OCI-LY7 (cell line): ENCODE data around the gene TP73. TPM values are rescaled to one million over a fixed set of nuclear protein-coding genes. Genes with fewer than 3 reads are reported as not detected.
A peak's percentile ranks its signal among the peaks of the same experiment; 100 is the strongest.

Experiments used
- BruUV-seq: library from RNA; stranded (reverse); fragments of 400-500 nt; replicated peaks from 2 replicates; lab custom pipeline; 2021; lab: Mats Ljungman, UMichigan
- CTCF ChIA-PET: fragments of 300-600 bp; sonication (Branson Sonifier 250); formaldehyde crosslinking; loops from one replicate; lab custom pipeline; 2022; ENCODE audit warnings: antibody characterized with exemption; ENCODE audit not compliant: unreplicated experiment; lab: Charles Lee
- POLR2A ChIA-PET: fragments of 300-600 bp; sonication (Branson Sonifier 250); formaldehyde crosslinking; loops from one replicate; lab custom pipeline; 2022; ENCODE audit warnings: antibody characterized with exemption; lab: Charles Lee
- DNase-seq: peaks from one replicate; pipeline ENCODE4 v3.0.0-alpha.2; 2015; ENCODE audit warnings: low spot score
- H2AFZ ChIP-seq: fragments of 200-600 bp; sonication (generic), shearing (Covaris generic); 2 replicates; pipeline ENCODE4 v1.6.1; 2014; ENCODE audit warnings: mild to moderate bottlenecking, antibody characterized with exemption, low read length, moderate library complexity
- H3K27ac ChIP-seq: fragments of 200-600 bp; sonication (generic); 2 replicates; pipeline ENCODE4 v1.5.1; 2014; ENCODE audit warnings: mixed run types, low read depth, mild to moderate bottlenecking, moderate library complexity, low read length, inconsistent platforms; ENCODE audit not compliant: poor library complexity, severe bottlenecking
- H3K36me3 ChIP-seq: fragments of 200-600 bp; sonication (generic); 2 replicates; pipeline ENCODE4 v1.6.1; 2014; ENCODE audit warnings: mild to moderate bottlenecking, antibody characterized with exemption, low read length, moderate library complexity, mixed read lengths; ENCODE audit not compliant: insufficient read depth
- H3K4me1 ChIP-seq: fragments of 200-600 bp; sonication (generic); 2 replicates; pipeline ENCODE4 v1.5.1; 2014; ENCODE audit warnings: mild to moderate bottlenecking, low read length; ENCODE audit not compliant: insufficient read depth, poor library complexity, severe bottlenecking
- H3K4me2 ChIP-seq: fragments of 200-600 bp; sonication (generic); 2 replicates; pipeline ENCODE4 v1.6.1; 2014; ENCODE audit warnings: mild to moderate bottlenecking, low read length
- H3K4me3 ChIP-seq: fragments of 200-600 bp; sonication (generic); 2 replicates; pipeline ENCODE4 v1.5.1; 2014; ENCODE audit warnings: mild to moderate bottlenecking, low read depth, low read length; ENCODE audit not compliant: poor library complexity, severe bottlenecking
- H3K79me2 ChIP-seq: fragments of 200-600 bp; sonication (generic); 2 replicates; pipeline ENCODE4 v1.6.1; 2016; ENCODE audit warnings: low read depth, mild to moderate bottlenecking, low read length, moderate library complexity, mixed read lengths; ENCODE audit not compliant: insufficient read depth
- H3K9me2 ChIP-seq: fragments of 200-600 bp; sonication (generic); 2 replicates; pipeline ENCODE4 v1.6.1; 2016; ENCODE audit warnings: mild to moderate bottlenecking, low read length, mixed read lengths; ENCODE audit not compliant: insufficient read depth
- H3K9me3 ChIP-seq: fragments of 200-600 bp; sonication (generic); 2 replicates; pipeline ENCODE4 v1.6.1; 2014; ENCODE audit warnings: mild to moderate bottlenecking, mixed run types, low read length, mixed read lengths
- H4K20me1 ChIP-seq: fragments of 200-600 bp; sonication (generic); 2 replicates; pipeline ENCODE4 v1.6.1; 2014; ENCODE audit warnings: mild to moderate bottlenecking, antibody characterized with exemption, low read length, moderate library complexity, mixed read lengths; ENCODE audit not compliant: insufficient read depth
- CTCF ChIP-seq: fragments of 200-600 bp; sonication (generic); conservative IDR thresholded peaks from 2 replicates; pipeline ENCODE4 v1.5.1; 2014; ENCODE audit warnings: mild to moderate bottlenecking, antibody characterized with exemption, low read length, moderate library complexity, mixed read lengths
- EZH2phosphoT487 ChIP-seq: fragments of 200-600 bp; sonication (generic); IDR thresholded peaks from 2 replicates; pipeline ENCODE4 v1.6.1; 2018; ENCODE audit warnings: low read depth, borderline replicate concordance, mild to moderate bottlenecking, mixed run types, antibody characterized with exemption, low read length, moderate library complexity, mixed read lengths
- intact Hi-C: fragments of 100-400 bp; cut with micrococcal nuclease; formaldehyde crosslinking; loops from one replicate; pipeline ENCODE4 v1.10.0; 2022; ENCODE audit not compliant: unreplicated experiment
- total RNA-seq, 2 experiments: library from RNA; depleted of rRNA in 1 of 2; stranded (reverse); fragments of >200 nt in 1 of 2; shearing (Covaris generic) in 1 of 2; gene quantifications; 2 replicates each; pipeline ENCODE4 v1.2.3, GENCODE V29; 2014 to 2022

Gene TP73
- total RNA-seq, 2 experiments from 2014 or later = 0.48 TPM; not detected in 1

GRCh38 chr1:3774276-3774945 lies 122.1 kb downstream of the TP73 start:
- no TSS peak for BruUV-seq
- intact Hi-C loops = loop anchor here (5.0 kb wide), 1 partner anchor 128 kb away; the partner anchor contains the start of gene C1orf174
- H3K9me2 ChIP-seq = no peaks in the 10 kb centered on the region
- ChIA-PET CTCF (no interaction called here), POLR2A (interaction anchor here (1.4 kb wide), 1 partner anchor 129 kb away, joined by 3 read pairs; no protein-coding TSS in a partner anchor)
- H2AFZ ChIP-seq = no peak overlapping the region
- no peaks in the 10 kb centered on the region for H3K9me3 ChIP-seq
- no peak overlapping the region for H3K4me3 ChIP-seq
- H3K36me3 ChIP-seq = peaks cover 10% of the 10 kb centered on the region
- H3K4me2 ChIP-seq = no peak overlapping the region
- TF ChIP-seq EZH2phosphoT487 (no peak), CTCF (no peak)
- H3K4me1 ChIP-seq = peaks cover 22% of the 10 kb centered on the region
- H4K20me1 ChIP-seq = no peaks in the 10 kb centered on the region
- H3K27ac ChIP-seq = no peak overlapping the region
- DNase-seq = no peak
- no peaks in the 10 kb centered on the region for H3K79me2 ChIP-seq

GRCh38 chr1:3774946-3775489 lies 122.7 kb downstream of the TP73 start:
- peak overlapping the region; percentile 8; the same call in 1 of the 2 replicates for H3K4me2 ChIP-seq
- TF ChIP-seq CTCF (no peak), EZH2phosphoT487 (no peak)
- H3K27ac ChIP-seq = no peak overlapping the region
- CTCF ChIA-PET = no interaction called here
- DNase-seq = no peak
- no peaks in the 10 kb centered on the region for H3K9me3 ChIP-seq
- no peaks in the 10 kb centered on the region for H4K20me1 ChIP-seq
- no TSS peak for BruUV-seq
- H3K36me3 ChIP-seq = peaks cover 16% of the 10 kb centered on the region
- H3K79me2 ChIP-seq = no peaks in the 10 kb centered on the region
- peaks cover 22% of the 10 kb centered on the region for H3K4me1 ChIP-seq
- no peak overlapping the region for H2AFZ ChIP-seq
- POLR2A ChIA-PET = no interaction called here
- intact Hi-C loops = loop anchor here (5.0 kb wide), 1 partner anchor 127 kb away; the partner anchor contains the start of gene C1orf174
- no peaks in the 10 kb centered on the region for H3K9me2 ChIP-seq
- H3K4me3 ChIP-seq = no peak overlapping the region
